ENCODE data around the gene ESRRB. TPM values are rescaled to one million over a fixed set of nuclear protein-coding genes. Genes with fewer than 3 reads are reported as not detected.

Gene ESRRB
- total RNA-seq, 3 donors from 2014 or later = 0.16 to 0.44 TPM; not detected in 1

GRCh38 chr14:76329951-76330350, 46.0 kb upstream of the ESRRB start:
- H3K4me1 ChIP-seq = no peaks in the 10 kb centered on the region
- intact Hi-C loops (cut with DNase I; ENCODE audit: low total_unique reads) = loop anchor here (5.0 kb wide), 1 partner anchor 1798 kb away; no protein-coding TSS in a partner anchor
- no peak for DNase-seq (ENCODE audit: low spot score in 2 of 2)
- H3K9me3 ChIP-seq = no peaks in the 10 kb centered on the region
- TF ChIP-seq CTCF (IDR thresholded peaks at IDR 0.05) = no peak
- no peak for TF ChIP-seq POLR2AphosphoS5 (IDR thresholded peaks at IDR 0.05)
- TF ChIP-seq POLR2A (IDR thresholded peaks at IDR 0.05) = no peak
- H3K27me3 ChIP-seq = peaks cover 0 to 22% of the 10 kb centered on the region in 2 donors
- no peak overlapping the region for H3K27ac ChIP-seq
- H3K36me3 ChIP-seq = no peaks in the 10 kb centered on the region
- no peak overlapping the region for H3K4me3 ChIP-seq

- TF ChIP-seq CTCF (IDR thresholded peaks at IDR 0.05) (no peak), POLR2A (IDR thresholded peaks at IDR 0.05) (no peak), POLR2AphosphoS5 (IDR thresholded peaks at IDR 0.05) (no peak)
- H3K36me3 ChIP-seq = no peaks in the 10 kb centered on the region
- no peaks in the 10 kb centered on the region for H3K4me1 ChIP-seq
- intact Hi-C loops (cut with DNase I; ENCODE audit: low total_unique reads) = loop anchor here (5.0 kb wide), 1 partner anchor 1798 kb away; no protein-coding TSS in a partner anchor
- no peak for DNase-seq (ENCODE audit: low spot score in 2 of 2)
- H3K4me3 ChIP-seq = no peak overlapping the region
- no peaks in the 10 kb centered on the region for H3K9me3 ChIP-seq
- no peak overlapping the region for H3K27ac ChIP-seq
- peaks cover 0 to 22% of the 10 kb centered on the region in 2 donors for H3K27me3 ChIP-seq
Measured at GRCh38 chr14:76330411-76331327, 45.3 kb upstream of the ESRRB start.

- no peaks in the 10 kb centered on the region for H3K9me3 ChIP-seq
- intact Hi-C loops (cut with DNase I; ENCODE audit: low total_unique reads) = loop anchor here (5.0 kb wide), 1 partner anchor 1799 kb away; no protein-coding TSS in a partner anchor
- TF ChIP-seq POLR2A (IDR thresholded peaks at IDR 0.05) (no peak), CTCF (IDR thresholded peaks at IDR 0.05) (no peak), POLR2AphosphoS5 (IDR thresholded peaks at IDR 0.05) (no peak)
Measured at GRCh38 chr14:76331328-76332011, 44.5 kb upstream of the ESRRB start.

GRCh38 chr14:76333664-76334063, 42.3 kb upstream of the ESRRB start:
- no peak for DNase-seq (ENCODE audit: low spot score in 2 of 2)
- intact Hi-C loops (cut with DNase I; ENCODE audit: low total_unique reads) = loop anchor here (5.0 kb wide), 1 partner anchor 1801 kb away; no protein-coding TSS in a partner anchor
- Histone ChIP-seq H3K4me3 (no peak overlapping the region), H3K9me3 (no peaks in the 10 kb centered on the region), H3K27me3 (peaks cover 0 to 24% of the 10 kb centered on the region in 2 donors), H3K27ac (no peak overlapping the region), H3K36me3 (no peaks in the 10 kb centered on the region), H3K4me1 (no peaks in the 10 kb centered on the region)
- TF ChIP-seq POLR2A (IDR thresholded peaks at IDR 0.05) = no peak
- no peak for TF ChIP-seq CTCF (IDR thresholded peaks at IDR 0.05)
- TF ChIP-seq POLR2AphosphoS5 (IDR thresholded peaks at IDR 0.05) = no peak

More at GRCh38 chr14:76331328-76332011, 44.5 kb upstream of the ESRRB start:
- H3K27ac ChIP-seq = no peak overlapping the region
- no peaks in the 10 kb centered on the region for H3K36me3 ChIP-seq
- DNase-seq (ENCODE audit: low spot score in 2 of 2) = no peak
- peaks cover 0 to 24% of the 10 kb centered on the region in 2 donors for H3K27me3 ChIP-seq
- H3K4me1 ChIP-seq = no peaks in the 10 kb centered on the region
- H3K4me3 ChIP-seq = no peak overlapping the region

Data from breast epithelium (tissue), 4 donors.